RWPE2 (cell line): ENCODE measurements around the gene ACOX1.

Experiments
- ATAC-seq: fragments of 200-7000 bp; cut with Tn5 transposase; 3 replicates; pipeline ENCODE4 v1.9.1; 2021; ENCODE audit warnings: low read depth
- DNase-seq: peaks from one replicate; pipeline ENCODE4 v3.0.0-alpha.2; 2020; ENCODE audit warnings: low spot score
- H3K27ac ChIP-seq: fragments of 450-650 bp; 2 replicates; pipeline ENCODE4 v1.5.1; 2017; ENCODE audit warnings: mild to moderate bottlenecking; ENCODE audit not compliant: poor library complexity, severe bottlenecking
- H3K27me3 ChIP-seq: fragments of 250-450 bp; sonication (Bioruptor Pico); 2 replicates; pipeline ENCODE4 v1.5.1; 2021; ENCODE audit warnings: mild to moderate bottlenecking, moderate library complexity; ENCODE audit not compliant: insufficient read depth, poor library complexity, severe bottlenecking
- H3K36me3 ChIP-seq: fragments of 250-450 bp; sonication (Bioruptor Pico); 2 replicates; pipeline ENCODE4 v1.5.1; 2020; ENCODE audit warnings: low read depth, mild to moderate bottlenecking, moderate library complexity
- H3K4me1 ChIP-seq: fragments of 250-450 bp; sonication (Bioruptor Pico); 2 replicates; pipeline ENCODE4 v1.5.1; 2021; ENCODE audit warnings: mild to moderate bottlenecking, moderate library complexity; ENCODE audit not compliant: insufficient read depth, poor library complexity, severe bottlenecking
- H3K4me3 ChIP-seq: fragments of 250-450 bp; sonication (Bioruptor Pico); 2 replicates; pipeline ENCODE4 v1.5.1; 2021; ENCODE audit warnings: mild to moderate bottlenecking, moderate library complexity; ENCODE audit not compliant: severe bottlenecking
- H3K9me3 ChIP-seq: fragments of 250-450 bp; sonication (Bioruptor Pico); 2 replicates; pipeline ENCODE4 v1.5.1; 2021; ENCODE audit warnings: mild to moderate bottlenecking, moderate library complexity; ENCODE audit not compliant: severe bottlenecking
- CTCF ChIP-seq: fragments of 450-650 bp; IDR thresholded peaks from one replicate; pipeline ENCODE4 v1.5.1; 2017; ENCODE audit warnings: mild to moderate bottlenecking, moderate library complexity; ENCODE audit not compliant: poor library complexity, severe bottlenecking

The ACOX1 gene

GRCh38 chr17:75917141-75917916 lies 61.6 kb downstream of the ACOX1 start:
- Histone ChIP-seq H3K4me3 (no peak overlapping the region), H3K27me3 (no peaks in the 10 kb centered on the region), H3K9me3 (no peaks in the 10 kb centered on the region), H3K4me1 (no peaks in the 10 kb centered on the region), H3K27ac (no peak overlapping the region), H3K36me3 (peaks cover 14% of the 10 kb centered on the region)
- no peak for DNase-seq
- ATAC-seq, result no peak
- no peak for TF ChIP-seq CTCF

GRCh38 chr17:75915268-75915667 lies 63.7 kb downstream of the ACOX1 start:
- Histone ChIP-seq H3K9me3 (no peaks in the 10 kb centered on the region), H3K27me3 (no peaks in the 10 kb centered on the region), H3K4me3 (no peak overlapping the region), H3K36me3 (peaks cover 18% of the 10 kb centered on the region), H3K4me1 (peaks cover 4% of the 10 kb centered on the region), H3K27ac (no peak overlapping the region)
- ATAC-seq (no peak), DNase-seq (no peak)
- no peak for TF ChIP-seq CTCF

- Histone ChIP-seq H3K4me1 (peaks cover 9% of the 10 kb centered on the region), H3K9me3 (no peaks in the 10 kb centered on the region), H3K4me3 (no peak overlapping the region), H3K36me3 (peaks cover 18% of the 10 kb centered on the region), H3K27ac (no peak overlapping the region), H3K27me3 (no peaks in the 10 kb centered on the region)
- DNase-seq (no peak), ATAC-seq (no peak)
- no peak for TF ChIP-seq CTCF
Observed at GRCh38 chr17:75914643-75915267, 64.2 kb downstream of the ACOX1 start.

GRCh38 chr17:75913537-75914210 lies 65.3 kb downstream of the ACOX1 start:
- peaks cover 10% of the 10 kb centered on the region for H3K4me1 ChIP-seq

More at GRCh38 chr17:75913537-75914210, 65.3 kb downstream of the ACOX1 start:
- DNase-seq (no peak), ATAC-seq (no peak)
- H3K9me3 ChIP-seq, result no peaks in the 10 kb centered on the region
- H3K36me3 ChIP-seq, result peaks cover 15% of the 10 kb centered on the region
- H3K27ac ChIP-seq, result no peak overlapping the region
- no peaks in the 10 kb centered on the region for H3K27me3 ChIP-seq
- TF ChIP-seq CTCF, result no peak
- H3K4me3 ChIP-seq, result no peak overlapping the region
